ENCODE results near the gene E2F6. TPM values are rescaled to one million over a fixed set of nuclear protein-coding genes. Genes with fewer than 3 reads are reported as not detected.

Gene E2F6
- total RNA-seq, 1 donor = 9.0 TPM

DNA sequence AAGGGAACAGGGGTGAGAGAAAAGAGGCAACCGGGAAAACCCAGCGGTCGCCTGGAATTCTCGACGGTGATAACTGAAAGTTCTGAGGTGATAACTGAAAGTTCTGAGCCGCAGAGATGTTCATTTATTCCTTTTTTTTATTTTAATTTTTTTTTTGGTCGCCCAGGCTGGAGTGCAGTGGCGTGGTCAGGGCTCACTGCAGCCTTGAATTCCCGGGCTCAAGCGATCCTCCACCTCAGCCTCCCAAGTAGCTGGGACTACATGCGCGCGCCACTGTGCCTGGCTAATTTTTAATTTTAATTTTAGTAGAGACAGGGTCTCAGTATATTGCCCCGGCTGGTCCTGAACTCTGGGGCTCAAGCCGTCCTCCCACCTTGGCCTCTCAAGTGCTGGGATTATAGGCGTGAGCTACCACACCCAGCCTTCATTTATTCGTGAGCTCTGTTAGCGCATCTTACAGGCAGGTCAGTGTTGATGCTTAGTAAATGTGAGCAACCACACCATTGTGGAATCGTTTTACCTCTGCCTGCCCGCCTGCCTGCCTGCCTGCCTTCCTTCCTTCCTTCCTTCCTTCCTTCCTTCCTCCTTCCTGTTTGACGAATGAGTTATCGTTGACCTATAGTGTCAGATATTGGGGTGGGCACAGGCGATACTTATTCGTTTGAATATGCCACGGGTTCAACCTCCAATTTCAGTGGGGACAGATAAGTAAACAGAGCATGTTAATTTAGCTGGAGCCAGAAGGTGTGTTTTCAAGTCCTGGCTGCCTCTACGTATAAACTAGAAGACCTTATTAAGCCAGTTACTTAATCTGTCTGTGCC lies 557 bp upstream of the E2F6 start:
- no peaks in the 10 kb centered on the region for H3K27me3 ChIP-seq (ENCODE audit: insufficient read depth, low read length)
- no peaks in the 10 kb centered on the region for H3K9me3 ChIP-seq (ENCODE audit: low read depth, low read length)
- H2AFZ ChIP-seq (ENCODE audit: low read length) = peak overlapping the region; percentile 91
- TF ChIP-seq, protein P1, sequence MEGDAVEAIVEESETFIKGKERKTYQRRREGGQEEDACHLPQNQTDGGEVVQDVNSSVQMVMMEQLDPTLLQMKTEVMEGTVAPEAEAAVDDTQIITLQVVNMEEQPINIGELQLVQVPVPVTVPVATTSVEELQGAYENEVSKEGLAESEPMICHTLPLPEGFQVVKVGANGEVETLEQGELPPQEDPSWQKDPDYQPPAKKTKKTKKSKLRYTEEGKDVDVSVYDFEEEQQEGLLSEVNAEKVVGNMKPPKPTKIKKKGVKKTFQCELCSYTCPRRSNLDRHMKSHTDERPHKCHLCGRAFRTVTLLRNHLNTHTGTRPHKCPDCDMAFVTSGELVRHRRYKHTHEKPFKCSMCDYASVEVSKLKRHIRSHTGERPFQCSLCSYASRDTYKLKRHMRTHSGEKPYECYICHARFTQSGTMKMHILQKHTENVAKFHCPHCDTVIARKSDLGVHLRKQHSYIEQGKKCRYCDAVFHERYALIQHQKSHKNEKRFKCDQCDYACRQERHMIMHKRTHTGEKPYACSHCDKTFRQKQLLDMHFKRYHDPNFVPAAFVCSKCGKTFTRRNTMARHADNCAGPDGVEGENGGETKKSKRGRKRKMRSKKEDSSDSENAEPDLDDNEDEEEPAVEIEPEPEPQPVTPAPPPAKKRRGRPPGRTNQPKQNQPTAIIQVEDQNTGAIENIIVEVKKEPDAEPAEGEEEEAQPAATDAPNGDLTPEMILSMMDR (IDR thresholded peaks at IDR 0.05; ENCODE audit: extremely low read depth, low read depth, low read length) = no peak
- H3K4me1 ChIP-seq (ENCODE audit: insufficient read depth, low read length) = peaks cover 16% of the 10 kb centered on the region
- H4K20me1 ChIP-seq (ENCODE audit: insufficient read depth, low read length) = peaks cover 32% of the 10 kb centered on the region
- H3K4me3 ChIP-seq (ENCODE audit: insufficient read depth, low read length) = peak overlapping the region; percentile 84
- H3K4me2 ChIP-seq (ENCODE audit: insufficient read depth, low read length) = peak overlapping the region; percentile 98
- H3K79me2 ChIP-seq (ENCODE audit: insufficient read depth, low read length) = peaks cover 41% of the 10 kb centered on the region
- DNase-seq (ENCODE audit: insufficient read length, low spot score, missing footprints) = no peak
- peaks cover 17% of the 10 kb centered on the region for H3K36me3 ChIP-seq (ENCODE audit: insufficient read depth, low read length)
- H3K27ac ChIP-seq (ENCODE audit: low read depth, low read length) = peak overlapping the region; percentile 88

DNA sequence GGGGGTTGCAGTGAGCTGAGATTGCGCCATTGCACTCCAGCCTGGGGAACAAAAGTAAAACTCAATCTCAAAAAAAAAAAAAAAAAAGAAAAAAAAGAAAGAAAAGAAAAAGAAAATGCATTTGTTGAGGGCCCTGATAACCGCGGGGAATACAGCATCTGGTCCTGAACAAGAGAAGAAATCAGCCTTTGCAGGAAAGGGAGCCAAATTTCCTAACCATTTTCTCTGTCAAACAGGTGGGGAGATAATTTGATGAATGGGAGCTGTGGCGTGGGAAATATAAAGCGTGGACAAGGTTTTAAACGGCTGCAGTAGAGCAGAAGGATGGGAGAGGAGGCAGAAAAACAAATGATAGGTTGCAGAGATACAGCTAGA lies 864 bp downstream of the E2F6 start:
- no peaks in the 10 kb centered on the region for H3K27me3 ChIP-seq (ENCODE audit: insufficient read depth, low read length)
- H2AFZ ChIP-seq (ENCODE audit: low read length) = peak overlapping the region; percentile 71
- H3K4me1 ChIP-seq (ENCODE audit: insufficient read depth, low read length) = peaks cover 16% of the 10 kb centered on the region
- peaks cover 44% of the 10 kb centered on the region for H4K20me1 ChIP-seq (ENCODE audit: insufficient read depth, low read length)
- H3K4me3 ChIP-seq (ENCODE audit: insufficient read depth, low read length) = peak overlapping the region; percentile 84
- DNase-seq (ENCODE audit: insufficient read length, low spot score, missing footprints) = no peak
- H3K9me3 ChIP-seq (ENCODE audit: low read depth, low read length) = no peaks in the 10 kb centered on the region
- peak overlapping the region; percentile 98 for H3K4me2 ChIP-seq (ENCODE audit: insufficient read depth, low read length)
- peak overlapping the region; percentile 88 for H3K27ac ChIP-seq (ENCODE audit: low read depth, low read length)
- H3K79me2 ChIP-seq (ENCODE audit: insufficient read depth, low read length) = peaks cover 55% of the 10 kb centered on the region
- peaks cover 17% of the 10 kb centered on the region for H3K36me3 ChIP-seq (ENCODE audit: insufficient read depth, low read length)
- TF ChIP-seq, protein P1 (IDR thresholded peaks at IDR 0.05; ENCODE audit: extremely low read depth, low read depth, low read length) = no peak

DNA sequence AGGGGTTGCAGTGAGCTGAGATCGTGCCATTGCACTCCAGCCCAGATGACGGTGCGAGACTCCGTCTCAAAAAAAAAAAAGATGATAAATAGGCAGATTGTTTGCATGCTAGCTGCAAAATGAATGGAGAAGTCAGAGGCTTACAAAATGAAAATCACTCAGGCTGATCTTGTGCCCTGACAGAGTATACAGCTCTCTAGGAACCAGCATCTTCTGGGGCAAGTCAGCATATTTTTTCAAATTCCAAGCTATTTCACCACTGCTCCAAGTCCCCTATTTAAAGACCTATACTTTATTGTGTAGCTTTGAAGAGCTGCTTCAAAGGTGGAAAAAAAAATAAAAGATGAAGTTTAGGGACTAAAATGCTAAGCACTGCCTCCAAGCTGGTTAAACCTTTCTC lies 6.1 kb downstream of the E2F6 start:
- H3K9me3 ChIP-seq (ENCODE audit: low read depth, low read length) = no peaks in the 10 kb centered on the region
- no peak overlapping the region for H3K4me3 ChIP-seq (ENCODE audit: insufficient read depth, low read length)
- TF ChIP-seq, protein P1 (IDR thresholded peaks at IDR 0.05; ENCODE audit: extremely low read depth, low read depth, low read length) = no peak

DNA sequence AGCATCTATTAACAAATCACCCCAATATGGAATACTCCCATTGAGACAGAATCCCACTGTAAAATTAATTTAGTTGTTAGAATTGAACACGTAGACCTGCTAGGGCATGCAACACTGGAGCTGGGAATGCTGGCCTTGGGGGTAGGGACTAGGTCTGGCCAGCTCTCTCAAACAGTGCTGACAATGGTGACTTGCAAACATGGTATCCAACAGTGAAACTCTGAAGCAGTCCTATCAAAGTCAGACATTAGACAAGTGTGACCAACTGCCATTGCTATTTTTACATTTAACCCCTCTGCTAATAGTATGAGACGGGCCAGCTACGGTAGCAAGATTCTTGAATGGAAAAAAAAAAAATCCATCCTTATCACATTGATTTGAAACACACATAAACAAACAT lies 7.2 kb downstream of the E2F6 start:
- peaks cover 97% of the 10 kb centered on the region for H3K79me2 ChIP-seq (ENCODE audit: insufficient read depth, low read length)
- TF ChIP-seq, protein P1 (IDR thresholded peaks at IDR 0.05; ENCODE audit: extremely low read depth, low read depth, low read length) = no peak
- no peaks in the 10 kb centered on the region for H3K9me3 ChIP-seq (ENCODE audit: low read depth, low read length)
- no peak overlapping the region for H3K4me3 ChIP-seq (ENCODE audit: insufficient read depth, low read length)
- no peak overlapping the region for H3K27ac ChIP-seq (ENCODE audit: low read depth, low read length)
- H4K20me1 ChIP-seq (ENCODE audit: insufficient read depth, low read length) = peaks cover 74% of the 10 kb centered on the region
- peaks cover 34% of the 10 kb centered on the region for H3K36me3 ChIP-seq (ENCODE audit: insufficient read depth, low read length)
- DNase-seq (ENCODE audit: insufficient read length, low spot score, missing footprints) = no peak
- H3K4me2 ChIP-seq (ENCODE audit: insufficient read depth, low read length) = no peak overlapping the region
- H3K27me3 ChIP-seq (ENCODE audit: insufficient read depth, low read length) = no peaks in the 10 kb centered on the region
- peaks cover under 1% of the 10 kb centered on the region for H3K4me1 ChIP-seq (ENCODE audit: insufficient read depth, low read length)
- no peak overlapping the region for H2AFZ ChIP-seq (ENCODE audit: low read length)

More for the DNA sequence above, 6.1 kb downstream of the E2F6 start:
- Histone ChIP-seq H3K4me1 (ENCODE audit: insufficient read depth, low read length) (peaks cover 6% of the 10 kb centered on the region), H3K36me3 (ENCODE audit: insufficient read depth, low read length) (peaks cover 32% of the 10 kb centered on the region), H3K27ac (ENCODE audit: low read depth, low read length) (no peak overlapping the region), H4K20me1 (ENCODE audit: insufficient read depth, low read length) (peaks cover 77% of the 10 kb centered on the region), H3K4me2 (ENCODE audit: insufficient read depth, low read length) (no peak overlapping the region), H2AFZ (ENCODE audit: low read length) (no peak overlapping the region), H3K27me3 (ENCODE audit: insufficient read depth, low read length) (no peaks in the 10 kb centered on the region), H3K79me2 (ENCODE audit: insufficient read depth, low read length) (peaks cover 98% of the 10 kb centered on the region)
- DNase-seq (ENCODE audit: insufficient read length, low spot score, missing footprints) = no peak
